HepG2 (cell line): ENCODE results near the gene GJD3. TPM values are rescaled to one million over a fixed set of nuclear protein-coding genes. Genes with fewer than 3 reads are reported as not detected.
"Not testable (repeated sequence)": the region's sequence is repeated elsewhere in the genome, so short reads cannot be mapped to it uniquely, and the experiment has no call there.

Experiments used
- ATAC-seq: fragments of 200-7000 bp; cut with Tn5 transposase; 3 replicates; pipeline ENCODE4 v1.9.1; 2020; ENCODE audit warnings: mild to moderate bottlenecking, moderate library complexity
- BruUV-seq: library from RNA; stranded (reverse); fragments of 400-500 nt; replicated peaks from 2 replicates; lab custom pipeline; 2021; lab: Mats Ljungman, UMichigan
- CTCF ChIA-PET: fragments of 300-600 bp; formaldehyde crosslinking; extraction: SDS; loops from one replicate; lab custom pipeline; 2021; ENCODE audit warnings: low total read pairs, inconsistent platforms, low intra/inter-chr PET ratio; lab: Yijun Ruan, JAX
- POLR2A ChIA-PET: fragments of 350-600 bp; sonication (Branson Sonifier 250); formaldehyde crosslinking; loops from one replicate; lab custom pipeline; 2020; ENCODE audit warnings: antibody characterized with exemption, inconsistent platforms; lab: Yijun Ruan, JAX
- DNase-seq: peaks from one replicate; pipeline ENCODE4 v3.0.0-alpha.2; 2015; ENCODE audit warnings: low spot score
- FAIRE-seq: peaks from 3 replicates; lab custom pipeline; 2011; peaks lifted over from hg19 to GRCh38; lab: Jason Lieb, UNC
- H2AFZ ChIP-seq: one replicate; pipeline ENCODE4 v1.6.1; 2011; ENCODE audit warnings: low read length, inconsistent platforms
- H3K27ac ChIP-seq: fragments of 300-600 bp; 3 replicates; pipeline ENCODE4 v1.8.0; 2011; ENCODE audit warnings: mixed run types, mild to moderate bottlenecking, mixed read lengths, low read length, inconsistent platforms; ENCODE audit not compliant: insufficient read depth; ENCODE audit errors: extremely low read length
- H3K27me3 ChIP-seq, 2 experiments: fragments of 200-600 bp in 1 of 2; 2 replicates in 1 of 2; 3 replicates in 1 of 2; pipeline versions ENCODE4 v1.6.0 to v1.8.0; 2011; ENCODE audit warnings: low read length in 2 of 2, mild to moderate bottlenecking in 2 of 2, moderate library complexity in 2 of 2, inconsistent platforms in 1 of 2; ENCODE audit not compliant: insufficient read depth in 2 of 2, control insufficient read depth in 1 of 2
- H3K36me3 ChIP-seq, 2 experiments: fragments of 200-600 bp in 1 of 2; replicated peaks in 1 of 2; 2 replicates in 1 of 2; 3 replicates in 1 of 2; pipeline versions ENCODE4 v1.5.1 to v1.8.0; 2011; ENCODE audit warnings: low read length in 2 of 2, inconsistent platforms in 1 of 2; ENCODE audit not compliant: insufficient read depth in 2 of 2, control insufficient read depth in 1 of 2
- H3K4me1 ChIP-seq: 2 replicates; pipeline ENCODE4 v1.5.1; 2012; ENCODE audit warnings: low read length, inconsistent platforms; ENCODE audit not compliant: insufficient read depth
- H3K4me2 ChIP-seq: 2 replicates; pipeline ENCODE4 v1.6.0; 2011; ENCODE audit warnings: low read depth, low read length, inconsistent platforms
- H3K4me3 ChIP-seq, 3 experiments: fragments of 200-600 bp in 1 of 3; sonication (generic), shearing (Covaris generic) in 1 of 3; replicated peaks in 1 of 3; 2 replicates each; pipeline ENCODE4 v1.5.1; 2011 to 2016; ENCODE audit warnings: low read length in 3 of 3, inconsistent platforms in 2 of 3, low read depth in 2 of 3, mild to moderate bottlenecking in 2 of 3, control low read depth in 1 of 3, mixed read lengths in 1 of 3; ENCODE audit not compliant: insufficient read depth in 1 of 3
- H3K79me2 ChIP-seq: one replicate; pipeline ENCODE4 v1.6.1; 2011; ENCODE audit warnings: low read length, inconsistent platforms; ENCODE audit not compliant: insufficient read depth
- H3K9ac ChIP-seq: 2 replicates; pipeline ENCODE4 v1.6.0; 2011; ENCODE audit warnings: mild to moderate bottlenecking, low read depth, low read length, inconsistent platforms; ENCODE audit not compliant: insufficient read depth
- H3K9me3 ChIP-seq: 2 replicates; pipeline ENCODE4 v1.5.1; 2012; ENCODE audit warnings: mild to moderate bottlenecking, low read length
- H4K20me1 ChIP-seq: 2 replicates; pipeline ENCODE4 v1.6.0; 2011; ENCODE audit warnings: inconsistent platforms, mild to moderate bottlenecking, low read length, moderate library complexity; ENCODE audit not compliant: insufficient read depth
- ATF4 ChIP-seq, 2 experiments: fragments of 450-650 bp in 1 of 2; sonication (generic) in 1 of 2; formaldehyde crosslinking; IDR thresholded peaks; 2 replicates each; pipeline versions ENCODE4 v1.5.0 to v1.8.0; 2020 to 2022; ENCODE audit warnings: mild to moderate bottlenecking in 1 of 2, missing genetic modification reagents in 1 of 2
- ATF7-NPFF ChIP-seq: sonication (generic); formaldehyde crosslinking; IDR thresholded peaks from 2 replicates; pipeline ENCODE4 v1.8.1; 2023; ENCODE audit warnings: mild to moderate bottlenecking, low read depth, missing genetic modification reagents, moderate library complexity
- HDAC1 ChIP-seq: sonication (generic); formaldehyde crosslinking; IDR thresholded peaks from 2 replicates; pipeline ENCODE4 v1.5.1; 2020; ENCODE audit warnings: mild to moderate bottlenecking, missing genetic modification reagents
- IRX3 ChIP-seq: sonication (generic); formaldehyde crosslinking; IDR thresholded peaks from 2 replicates; pipeline ENCODE4 v1.8.1; 2023; ENCODE audit warnings: mild to moderate bottlenecking, low read depth, missing genetic modification reagents, borderline replicate concordance
- MXD1 ChIP-seq: sonication (generic); formaldehyde crosslinking; IDR thresholded peaks from 2 replicates; pipeline ENCODE4 v1.4.0; 2020; ENCODE audit warnings: mild to moderate bottlenecking, missing genetic modification reagents
- NFE2L2 ChIP-seq: fragments of 150-350 bp; IDR thresholded peaks from 2 replicates; pipeline ENCODE4 v1.6.1; 2014; ENCODE audit warnings: low read length
- NFYC ChIP-seq: IDR thresholded peaks from 2 replicates; pipeline ENCODE4 v1.6.1; 2016; ENCODE audit warnings: missing genetic modification reagents, missing compliant biosample characterization
- TGIF2 ChIP-seq: IDR thresholded peaks from 2 replicates; pipeline ENCODE4 v1.6.1; 2016; ENCODE audit warnings: control low read depth, missing compliant biosample characterization
- ZC3H13 ChIP-seq: sonication (generic); formaldehyde crosslinking; IDR thresholded peaks from 2 replicates; pipeline ENCODE4 v1.8.1; 2023; ENCODE audit warnings: mild to moderate bottlenecking, missing genetic modification reagents, moderate library complexity
- ZNF691 ChIP-seq: sonication (generic); formaldehyde crosslinking; IDR thresholded peaks from 2 replicates; pipeline ENCODE4 v1.4.0; 2020; ENCODE audit warnings: missing genetic modification reagents, low read depth, mild to moderate bottlenecking, borderline replicate concordance
- WGBS: methylation state at CpG from one replicate; pipeline ENCODE4 v1.1.6; 2017; ENCODE audit warnings: low lambda C conversion rate; 5-methylcytosine and 5-hydroxymethylcytosine counted together
- in situ Hi-C: cut with HindIII; loops from 2 replicates; pipeline ENCODE4 v1.10.0; 2017; ENCODE audit warnings: low pct_unique_long_range_greater_than_20kb; ENCODE audit not compliant: extremely low pct_ligation_motif_present
- intact Hi-C: fragments of 100-400 bp; cut with micrococcal nuclease; formaldehyde crosslinking; loops from one replicate; pipeline ENCODE4 v1.10.0; 2022; ENCODE audit not compliant: unreplicated experiment
- polyA plus RNA-seq, 8 experiments: library from polyadenylated mRNA; depleted of rRNA in 3 of 8; stranded (reverse) in 7 of 8; unstranded in 1 of 8; fragments of >200 nt; fragmentation: Illumina TruSeq in 4 of 8; extraction: Trizol in 4 of 8; gene quantifications; 2 replicates each; pipeline versions ENCODE4 v1.2.1 to v1.2.3, GENCODE V29; 2011 to 2016; ENCODE audit warnings: low read depth in 4 of 8, missing spikeins in 1 of 8, mixed read lengths in 1 of 8; ENCODE audit not compliant: insufficient read depth in 1 of 8
- total RNA-seq, 5 experiments: library from RNA; depleted of rRNA; stranded (reverse); fragments of >200 nt; fragmentation: Illumina TruSeq; extraction: Trizol; gene quantifications; 2 replicates each; pipeline ENCODE4 v1.2.3, GENCODE V29; 2016; ENCODE audit warnings: low read depth in 1 of 5

The GJD3 gene
- total and polyA plus RNA-seq, 2 of the 13 experiments (the other 11 are each of a cell fraction or from before 2014, with no cell fraction given), result not detected

GRCh38 chr17:40371261-40371929 lies 6.9 kb upstream of the GJD3 start (continued):
- TF ChIP-seq NFYC (CRISPR knock-in tag), result peak; percentile 49; the same call in 1 of the 2 replicates
- TF ChIP-seq MXD1 (CRISPR knock-in tag), result no peak
- no peak for TF ChIP-seq TGIF2 (CRISPR knock-in tag)
- TF ChIP-seq IRX3 (CRISPR knock-in tag), result no peak
- TF ChIP-seq NFE2L2, result no peak
- TF ChIP-seq, all 625 proteins: peak for 8

- BruUV-seq, result no TSS peak
- no peaks in the 10 kb centered on the region for H3K36me3 ChIP-seq
- FAIRE-seq, result no peak
- no peak overlapping the region for H3K27ac ChIP-seq
- no peak for ATAC-seq
- H3K9ac ChIP-seq, result no peak overlapping the region
- in situ Hi-C loops (no loop called here), intact Hi-C loops (no loop called here)
- H3K4me1 ChIP-seq, result peaks cover 22% of the 10 kb centered on the region
- no peak for DNase-seq
- no peaks in the 10 kb centered on the region for H4K20me1 ChIP-seq
- CTCF ChIA-PET, result no interaction called here
- no peak overlapping the region for H3K4me2 ChIP-seq
- POLR2A ChIA-PET, result no interaction called here
- no peak overlapping the region for H3K4me3 ChIP-seq
- TF ChIP-seq HDAC1 (CRISPR knock-in tag) (no peak), ZNF691 (CRISPR knock-in tag) (no peak), ATF7-NPFF (no peak), ATF4 (CRISPR knock-in tag; IDR thresholded peaks at IDR 0.05) (no peak), ZC3H13 (no peak)
- H3K27me3 ChIP-seq, result no peaks in the 10 kb centered on the region
- H3K9me3 ChIP-seq, result peaks cover 6% of the 10 kb centered on the region; the same call in 1 of the 2 replicates
- 81% methylated on average over 7 of the region's 7 CpGs for WGBS
- no peak overlapping the region for H2AFZ ChIP-seq
- H3K79me2 ChIP-seq, result no peaks in the 10 kb centered on the region
These were observed 5.4 kb upstream of the GJD3 start for GRCh38 chr17:40369923-40370322.

GRCh38 chr17:40367728-40368127 lies 3.2 kb upstream of the GJD3 start:
- H3K27ac ChIP-seq, H3K4me3 ChIP-seq, H3K36me3 ChIP-seq, H3K79me2 ChIP-seq, BruUV-seq, H3K9ac ChIP-seq, CTCF ChIA-PET, H3K27me3 ChIP-seq, DNase-seq, FAIRE-seq, H3K9me3 ChIP-seq, H2AFZ ChIP-seq, H4K20me1 ChIP-seq, in situ Hi-C loops, POLR2A ChIA-PET, H3K4me2 ChIP-seq, ATAC-seq, intact Hi-C loops: not testable (repeated sequence)
- H3K4me1 ChIP-seq, result peaks cover 26% of the 10 kb centered on the region
- 79% methylated on average over 9 of the region's 9 CpGs for WGBS
